ENCODE data around the gene SYDE1. TPM values are rescaled to one million over a fixed set of nuclear protein-coding genes. Genes with fewer than 3 reads are reported as not detected.

Gene SYDE1
- total RNA-seq: 1.0 and 1.2 TPM in 2 replicates

GRCh38 chr19:15107061-15108010 is at the start of gene SYDE1:
Gene SYDE1 (plus strand): TSS chr19:15107401. CDS start chr19:15107434, 33 bp downstream.

GRCh38 chr19:15081911-15082310 is 25.3 kb upstream of the SYDE1 start, which contains the start of gene OR1I1:
Gene OR1I1 (plus strand): TSS chr19:15082211. CDS start chr19:15087066, 4,855 bp downstream.

Other genes starting within 250 kb of the SYDE1 start
- not detected in 2 replicates for gene OR7A17, start 221.3 kb upstream of the SYDE1 start, total RNA-seq
- not detected in 2 replicates for gene OR7C2, start 165.9 kb upstream of the SYDE1 start, total RNA-seq
- under 0.01 TPM in 1 of 2 replicates, not detected in the other for gene SLC1A6, start 127.5 kb upstream of the SYDE1 start, total RNA-seq
- under 0.01 TPM in 2 replicates for gene CASP14, start 57.9 kb upstream of the SYDE1 start, total RNA-seq
- gene OR1I1, start 25.2 kb upstream of the SYDE1 start, total RNA-seq: not detected in 2 replicates
- gene NOTCH3, start 93.6 kb downstream of the SYDE1 start, total RNA-seq: 66.0 and 251 TPM in 2 replicates
- 1.00 and 1.0 TPM in 2 replicates for gene EPHX3, start 125.0 kb downstream of the SYDE1 start, total RNA-seq
- gene BRD4, start 225.1 kb downstream of the SYDE1 start, total RNA-seq: 12.3 and 37.7 TPM in 2 replicates

Data from nasal cavity respiratory epithelium epithelial cell of viscerocranial mucosa (primary cell).